AG08396 (cell line): ENCODE results near the gene EPHB6.

Experiments
- DNase-seq: peaks from one replicate; pipeline ENCODE4 v3.0.0; 2012; ENCODE audit warnings: low spot score, mixed read lengths

The EPHB6 gene

GRCh38 chr7:142896151-142896550, 41.3 kb downstream of the EPHB6 start:
- no peak for DNase-seq

GRCh38 chr7:142896741-142897379, 42.0 kb downstream of the EPHB6 start:
- DNase-seq = no peak

GRCh38 chr7:142897691-142898090, 42.8 kb downstream of the EPHB6 start:
- DNase-seq = no peak

- DNase-seq = no peak
These were observed 43.7 kb downstream of the EPHB6 start for GRCh38 chr7:142898377-142899170.

DNA sequence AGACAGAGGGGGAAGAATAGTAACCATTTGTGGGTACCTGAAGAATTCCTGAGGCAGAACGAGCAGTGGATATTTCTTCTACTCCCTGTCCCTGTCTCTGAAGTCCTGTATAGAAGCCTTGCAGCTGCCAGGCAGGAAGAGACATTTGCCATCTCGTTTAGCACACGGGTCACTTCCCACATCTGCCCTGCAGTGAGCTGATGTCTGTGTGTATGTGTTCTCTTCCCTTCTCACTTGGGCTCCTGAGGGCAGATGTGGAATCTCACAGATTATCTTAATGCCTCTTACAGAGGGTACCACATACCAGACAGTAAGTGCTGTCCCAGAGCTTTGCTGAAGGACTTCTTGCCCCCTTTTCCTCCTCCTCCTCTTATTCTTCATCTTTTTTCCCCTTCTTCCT, 44.8 kb downstream of the EPHB6 start:
- no peak for DNase-seq

- DNase-seq = no peak
These were observed 46.8 kb downstream of the EPHB6 start for GRCh38 chr7:142901426-142902259.

- no peak for DNase-seq
These were observed 49.3 kb downstream of the EPHB6 start for GRCh38 chr7:142904128-142904527.

- no peak for DNase-seq
These were observed 50.9 kb downstream of the EPHB6 start for GRCh38 chr7:142905759-142906158.

DNA sequence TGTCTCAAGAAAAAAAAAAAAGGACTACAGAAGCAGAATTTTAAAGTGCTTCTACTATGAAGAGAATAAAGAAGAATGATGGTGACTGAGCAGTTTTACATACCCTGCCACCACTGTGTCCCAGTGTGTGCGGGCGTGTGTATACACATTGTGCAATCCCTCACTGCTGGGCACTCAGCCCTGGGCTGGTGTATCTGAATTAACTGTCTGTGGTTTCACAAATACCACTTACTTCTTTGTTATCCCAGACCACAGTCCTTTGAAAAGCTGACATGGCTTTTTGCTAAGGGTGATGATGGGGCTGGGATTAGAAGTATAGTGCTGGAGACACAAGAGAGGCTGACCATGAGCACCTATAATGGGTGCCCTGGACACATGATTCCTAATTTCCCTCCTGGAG, 51.8 kb downstream of the EPHB6 start:
- DNase-seq = no peak

DNA sequence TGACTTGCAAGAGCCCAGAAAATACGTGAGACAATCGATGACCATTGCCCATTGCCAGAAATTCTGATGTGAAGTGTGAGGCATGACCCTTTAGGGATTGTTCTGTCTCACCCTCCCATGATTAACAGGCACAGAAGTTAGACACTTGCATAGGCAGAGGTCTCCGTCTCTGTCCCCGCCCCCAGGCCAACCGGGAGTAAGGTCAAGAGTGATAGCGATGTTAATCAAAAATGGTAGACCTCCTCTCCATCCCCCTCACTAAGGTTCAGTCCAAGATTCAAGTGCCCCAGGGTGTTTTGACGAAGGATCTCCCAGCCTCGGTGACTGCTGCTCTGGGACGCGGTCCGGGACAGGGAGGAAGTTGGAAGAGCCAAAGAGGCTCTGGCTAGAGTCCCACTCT, 53.4 kb downstream of the EPHB6 start:
- no peak for DNase-seq

DNA sequence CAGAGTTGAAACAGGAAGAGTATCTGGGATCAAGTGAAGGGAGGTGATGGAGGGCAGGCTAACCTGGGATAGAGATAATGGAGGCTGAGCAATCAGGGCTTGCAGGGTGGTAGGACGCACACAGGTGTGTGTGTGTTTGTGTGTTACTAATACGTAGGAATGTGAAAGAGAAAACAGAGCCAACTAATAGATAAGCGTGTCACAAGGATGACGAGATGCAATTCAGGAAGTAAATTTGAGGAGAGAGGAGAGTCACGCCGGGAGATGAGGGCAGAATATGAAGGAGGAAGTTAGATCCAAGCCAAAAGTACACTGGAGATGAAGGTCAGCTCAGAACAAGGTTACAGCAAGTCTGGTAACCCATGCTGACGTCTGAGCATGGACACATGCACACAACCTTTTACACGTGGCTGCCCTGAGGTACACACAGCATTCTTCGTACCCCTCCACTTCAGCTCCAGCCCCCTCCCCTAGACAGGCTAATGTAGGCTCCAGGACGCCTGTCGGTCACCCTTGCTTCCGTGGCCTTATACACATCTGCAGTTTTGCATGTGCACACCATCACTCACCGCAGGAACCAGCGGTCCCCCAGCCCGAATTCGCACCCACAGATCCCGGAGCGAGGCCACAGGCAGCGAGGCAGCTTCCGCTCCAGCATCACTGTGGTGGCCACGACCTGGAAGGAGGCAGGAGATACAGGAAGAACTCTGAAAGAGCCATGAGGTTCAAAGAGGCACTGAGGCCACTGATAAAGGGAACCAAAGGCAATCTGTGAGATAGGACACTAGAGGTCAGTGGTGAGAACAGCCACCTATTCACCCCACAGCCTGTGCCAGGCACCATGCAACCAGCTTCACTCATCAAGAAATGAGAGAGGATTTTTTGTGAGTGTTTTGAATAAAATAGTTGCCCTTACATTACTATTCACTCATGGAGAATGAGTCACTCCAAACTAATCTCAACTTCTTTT, 54.3 kb downstream of the EPHB6 start:
- no peak for DNase-seq

- no peak for DNase-seq
These were observed 55.2 kb downstream of the EPHB6 start for GRCh38 chr7:142910031-142910433.

GRCh38 chr7:142910481-142910880, 55.6 kb downstream of the EPHB6 start:
- no peak for DNase-seq

GRCh38 chr7:142913051-142913450, 58.2 kb downstream of the EPHB6 start:
- DNase-seq = no peak

GRCh38 chr7:142913566-142913965, 58.7 kb downstream of the EPHB6 start:
- no peak for DNase-seq

DNA sequence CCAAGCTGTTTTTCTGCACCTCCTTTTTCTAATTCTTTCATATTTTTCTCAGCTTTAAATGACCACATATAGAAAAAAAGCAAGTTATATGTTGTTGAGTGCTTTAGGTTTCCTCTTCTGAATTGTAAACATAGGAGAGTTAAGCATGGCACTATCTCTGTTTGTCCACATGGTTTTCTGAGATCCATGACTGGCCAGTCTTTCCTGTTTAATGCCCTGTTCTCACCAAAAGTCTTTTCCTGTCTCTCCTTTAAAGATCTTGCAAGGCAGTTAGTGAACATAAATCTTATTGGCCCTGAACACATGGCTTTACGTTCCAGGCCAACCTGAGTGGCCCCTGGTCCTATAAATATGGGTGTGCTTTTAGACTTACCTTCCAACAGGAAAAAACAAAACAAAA, 59.2 kb downstream of the EPHB6 start:
- no peak for DNase-seq

- no peak for DNase-seq
These were observed 60.4 kb downstream of the EPHB6 start for GRCh38 chr7:142915315-142915714.

DNA sequence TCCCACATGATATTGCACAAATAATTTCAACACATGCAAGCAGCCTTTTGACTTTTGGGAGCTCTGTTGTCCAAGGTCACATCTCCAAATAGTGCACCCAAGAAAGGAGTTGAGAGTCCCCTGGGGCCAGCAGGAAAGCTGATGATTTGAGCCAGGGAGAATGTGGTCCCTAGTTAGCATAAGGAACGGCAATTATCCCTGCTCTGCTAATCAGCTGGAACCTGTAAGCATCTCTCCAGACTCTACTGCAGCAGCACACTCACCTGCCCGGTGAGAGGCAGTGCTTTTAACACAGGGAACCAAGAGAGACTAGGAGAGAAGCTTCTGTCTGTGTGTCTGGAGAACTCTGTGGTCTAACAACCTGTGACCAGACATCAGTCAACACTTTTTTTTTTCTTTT, 61.6 kb downstream of the EPHB6 start:
- no peak for DNase-seq

DNA sequence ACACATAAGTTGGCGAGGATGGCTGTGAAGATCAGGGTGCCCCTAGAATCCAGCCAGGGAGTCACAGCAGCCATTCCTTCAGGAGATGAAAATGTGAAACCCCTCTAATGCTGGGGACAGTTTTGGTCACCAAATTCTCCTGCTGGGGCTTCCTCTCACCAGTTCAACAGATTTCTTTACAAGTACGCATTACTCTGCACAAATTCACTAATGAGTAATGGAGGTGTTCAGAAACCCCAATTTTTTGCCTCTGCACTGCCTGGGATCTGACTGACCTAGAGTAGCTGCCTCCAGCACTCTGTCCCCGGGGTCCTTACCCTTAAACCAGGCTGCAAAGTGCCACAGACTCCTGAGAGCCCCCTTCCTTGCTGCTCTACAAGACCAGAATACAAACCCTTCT, 62.6 kb downstream of the EPHB6 start:
- no peak for DNase-seq

DNA sequence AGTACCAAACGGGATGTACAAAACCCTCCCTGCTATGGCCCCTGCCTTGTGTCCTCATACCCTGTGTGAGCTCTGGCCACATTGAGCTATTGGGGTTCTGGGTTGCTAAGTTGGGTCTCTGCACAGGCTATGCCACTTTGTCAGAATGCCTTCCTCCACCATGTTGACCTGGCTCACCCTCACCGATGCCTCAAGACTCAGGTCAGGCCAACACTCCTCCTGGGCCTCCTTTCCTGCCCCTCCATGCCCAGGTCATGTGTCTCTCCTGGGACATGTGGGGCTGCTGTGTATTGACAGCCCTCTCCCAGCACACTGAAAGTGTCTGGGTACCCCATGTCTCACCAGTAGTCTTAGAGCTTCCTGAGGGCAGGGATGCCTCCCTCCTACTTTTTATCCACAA, 64.0 kb downstream of the EPHB6 start:
- DNase-seq = no peak

- DNase-seq = no peak
These were observed 64.8 kb downstream of the EPHB6 start for GRCh38 chr7:142919656-142920055.
